ENCODE data around the gene CZIB.
"Not testable (repeated sequence)": the region's sequence is repeated elsewhere in the genome, so short reads cannot be mapped to it uniquely, and the experiment has no call there.

Gene CZIB

DNA sequence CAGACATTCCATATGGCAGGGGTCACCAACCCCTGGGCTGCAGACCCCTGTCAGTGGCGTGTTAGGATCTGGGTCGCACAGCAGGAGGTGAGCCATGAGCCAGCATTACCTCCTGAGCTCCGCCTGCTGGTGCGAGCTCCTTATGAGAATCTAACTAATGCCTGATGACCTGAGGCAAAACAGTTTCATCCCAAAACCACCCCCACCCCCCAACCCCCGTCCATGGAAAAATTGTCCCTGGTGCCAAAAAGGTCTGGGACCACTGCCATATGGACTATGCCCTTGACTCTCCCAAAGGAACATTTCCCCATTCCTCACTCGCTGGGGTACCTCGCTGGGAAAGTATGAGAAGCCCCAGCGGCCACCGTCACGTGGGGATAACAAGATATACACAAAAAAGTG lies 30.2 kb downstream of the CZIB start:
- TF ChIP-seq, protein P1, sequence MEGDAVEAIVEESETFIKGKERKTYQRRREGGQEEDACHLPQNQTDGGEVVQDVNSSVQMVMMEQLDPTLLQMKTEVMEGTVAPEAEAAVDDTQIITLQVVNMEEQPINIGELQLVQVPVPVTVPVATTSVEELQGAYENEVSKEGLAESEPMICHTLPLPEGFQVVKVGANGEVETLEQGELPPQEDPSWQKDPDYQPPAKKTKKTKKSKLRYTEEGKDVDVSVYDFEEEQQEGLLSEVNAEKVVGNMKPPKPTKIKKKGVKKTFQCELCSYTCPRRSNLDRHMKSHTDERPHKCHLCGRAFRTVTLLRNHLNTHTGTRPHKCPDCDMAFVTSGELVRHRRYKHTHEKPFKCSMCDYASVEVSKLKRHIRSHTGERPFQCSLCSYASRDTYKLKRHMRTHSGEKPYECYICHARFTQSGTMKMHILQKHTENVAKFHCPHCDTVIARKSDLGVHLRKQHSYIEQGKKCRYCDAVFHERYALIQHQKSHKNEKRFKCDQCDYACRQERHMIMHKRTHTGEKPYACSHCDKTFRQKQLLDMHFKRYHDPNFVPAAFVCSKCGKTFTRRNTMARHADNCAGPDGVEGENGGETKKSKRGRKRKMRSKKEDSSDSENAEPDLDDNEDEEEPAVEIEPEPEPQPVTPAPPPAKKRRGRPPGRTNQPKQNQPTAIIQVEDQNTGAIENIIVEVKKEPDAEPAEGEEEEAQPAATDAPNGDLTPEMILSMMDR (IDR thresholded peaks at IDR 0.05; ENCODE audit: low read depth, low read length, missing control alignments): peak; percentile 44
- in situ Hi-C loops (cut with HindIII; ENCODE audit: low pct_ligation_motif_present, low sequenced_read_pairs): no loop called here
- Histone ChIP-seq H3K36me3 (replicated peaks) (no peaks in the 10 kb centered on the region), H3K27me3 (replicated peaks) (no peaks in the 10 kb centered on the region), H3K4me3 (ENCODE audit: low read depth, low read length) (no peak overlapping the region), H3K27ac (no peak overlapping the region)
- peak; percentile 40 for DNase-seq

DNA sequence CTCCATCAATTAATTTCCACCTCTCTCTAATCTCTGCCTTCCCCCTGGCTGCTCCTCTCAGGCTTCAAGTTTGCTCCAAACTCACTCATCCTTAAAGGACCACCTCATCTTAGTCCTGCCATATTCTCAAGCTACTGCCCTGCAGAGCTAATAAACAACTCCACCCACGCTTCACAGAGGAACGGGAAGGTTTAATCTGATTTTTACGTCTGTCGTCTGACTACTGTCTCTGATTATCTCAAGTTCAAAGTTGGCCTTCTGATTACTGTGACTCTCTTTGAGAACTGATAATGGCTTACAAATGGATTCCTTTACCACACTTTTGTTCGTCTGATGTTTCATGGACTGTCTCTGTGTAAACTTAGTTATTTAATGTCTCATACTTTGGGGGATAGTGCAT lies 31.4 kb downstream of the CZIB start:
- DNase-seq: no peak
- in situ Hi-C loops (cut with HindIII; ENCODE audit: low pct_ligation_motif_present, low sequenced_read_pairs): no loop called here
- H3K27me3 ChIP-seq (replicated peaks): no peaks in the 10 kb centered on the region
- H3K4me3 ChIP-seq (ENCODE audit: low read depth, low read length): no peak overlapping the region
- no peak overlapping the region for H3K27ac ChIP-seq
- no peaks in the 10 kb centered on the region for H3K36me3 ChIP-seq (replicated peaks)
- TF ChIP-seq, protein P1 (IDR thresholded peaks at IDR 0.05; ENCODE audit: low read depth, low read length, missing control alignments): no peak

DNA sequence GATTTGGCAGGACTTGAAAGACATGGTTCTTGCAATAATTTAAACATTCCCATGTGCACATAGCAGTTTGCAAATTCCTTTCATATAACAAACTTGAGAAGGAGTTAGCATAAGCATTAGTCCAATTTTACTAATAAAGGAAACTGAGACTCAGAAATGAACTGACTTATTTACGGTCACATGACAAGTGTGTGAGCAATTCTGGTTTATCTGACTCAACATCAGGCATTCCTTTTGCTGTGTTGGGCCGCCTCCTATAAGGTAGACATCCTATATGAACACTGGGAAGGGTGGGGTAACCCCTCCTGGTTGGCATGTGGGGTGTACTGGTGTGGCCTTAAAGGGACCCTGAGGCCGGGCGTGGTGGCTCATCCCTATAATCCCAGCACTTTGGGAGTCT lies 32.3 kb downstream of the CZIB start:
- DNase-seq: no peak
- Histone ChIP-seq H3K27ac (no peak overlapping the region), H3K36me3 (replicated peaks) (no peaks in the 10 kb centered on the region), H3K4me3 (ENCODE audit: low read depth, low read length) (no peak overlapping the region), H3K27me3 (replicated peaks) (no peaks in the 10 kb centered on the region)
- in situ Hi-C loops (cut with HindIII; ENCODE audit: low pct_ligation_motif_present, low sequenced_read_pairs): no loop called here
- TF ChIP-seq, protein P1 (IDR thresholded peaks at IDR 0.05; ENCODE audit: low read depth, low read length, missing control alignments): no peak

DNA sequence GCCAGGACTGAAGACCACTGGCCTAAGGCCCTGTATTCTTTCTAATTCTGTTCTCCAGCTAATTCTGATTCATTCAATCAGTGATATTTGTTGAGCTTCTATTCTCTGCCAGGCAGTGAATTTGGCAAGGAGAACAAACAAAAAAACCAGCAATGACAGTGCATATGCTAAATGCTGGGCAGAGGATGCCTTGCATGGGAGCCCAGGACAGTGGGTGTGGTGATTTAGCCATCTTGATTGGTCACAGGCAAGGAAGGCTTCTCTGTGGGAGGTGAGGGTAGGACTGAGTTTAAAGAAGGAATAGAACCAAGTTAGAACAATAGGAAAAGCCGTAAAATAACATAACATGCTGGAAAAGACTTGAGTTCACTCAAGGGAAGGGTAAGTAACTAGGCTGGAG lies 33.0 kb downstream of the CZIB start:
- no peaks in the 10 kb centered on the region for H3K27me3 ChIP-seq (replicated peaks)
- H3K36me3 ChIP-seq (replicated peaks): no peaks in the 10 kb centered on the region
- in situ Hi-C loops (cut with HindIII; ENCODE audit: low pct_ligation_motif_present, low sequenced_read_pairs): no loop called here
- H3K27ac ChIP-seq: no peak overlapping the region
- DNase-seq: no peak
- TF ChIP-seq, protein P1 (IDR thresholded peaks at IDR 0.05; ENCODE audit: low read depth, low read length, missing control alignments): no peak
- H3K4me3 ChIP-seq (ENCODE audit: low read depth, low read length): no peak overlapping the region

DNA sequence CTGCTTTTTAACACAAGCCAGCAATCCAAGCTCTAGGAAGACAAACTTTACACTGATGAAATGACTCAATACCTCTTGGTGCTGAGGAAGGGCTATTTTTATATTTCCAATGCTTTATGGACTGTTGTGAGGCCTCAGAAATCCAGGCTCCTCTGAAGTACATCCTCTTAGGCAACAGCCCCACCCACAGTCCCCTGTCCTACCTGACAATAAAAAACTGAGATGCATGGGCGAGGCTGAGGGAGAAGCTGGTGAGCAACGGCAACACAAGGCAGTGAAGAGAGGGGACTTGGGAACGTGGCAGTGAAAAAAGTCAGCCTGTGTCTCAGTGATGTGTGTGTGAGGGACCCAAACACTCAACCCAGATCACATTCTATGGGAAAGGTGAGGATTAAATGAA lies 33.9 kb downstream of the CZIB start:
- in situ Hi-C loops (cut with HindIII; ENCODE audit: low pct_ligation_motif_present, low sequenced_read_pairs): no loop called here
- Histone ChIP-seq H3K27me3 (replicated peaks) (no peaks in the 10 kb centered on the region), H3K27ac (no peak overlapping the region), H3K4me3 (ENCODE audit: low read depth, low read length) (no peak overlapping the region), H3K36me3 (replicated peaks) (no peaks in the 10 kb centered on the region)
- TF ChIP-seq, protein P1 (IDR thresholded peaks at IDR 0.05; ENCODE audit: low read depth, low read length, missing control alignments): no peak
- no peak for DNase-seq

DNA sequence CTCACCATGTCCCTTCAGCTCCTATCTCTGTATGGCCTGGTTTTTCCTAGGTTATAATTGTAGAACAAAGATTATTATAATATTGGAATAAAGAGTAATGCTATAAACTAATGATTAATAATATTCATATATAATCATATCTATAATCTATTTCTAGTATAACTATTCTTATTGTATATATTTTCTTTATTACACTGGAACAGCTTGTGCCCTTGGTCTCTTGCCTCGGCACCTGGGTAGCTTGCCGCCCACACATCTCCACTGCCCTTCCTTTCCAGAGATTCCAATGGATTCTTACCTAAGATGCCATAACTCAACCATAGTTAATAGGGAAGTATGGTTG lies 34.5 kb downstream of the CZIB start:
- H3K36me3 ChIP-seq (replicated peaks); H3K4me3 ChIP-seq (ENCODE audit: low read depth, low read length); DNase-seq; H3K27ac ChIP-seq; in situ Hi-C loops (cut with HindIII; ENCODE audit: low pct_ligation_motif_present, low sequenced_read_pairs); H3K27me3 ChIP-seq (replicated peaks): not testable (repeated sequence)
